Retina (tissue), 1 donor: ENCODE measurements around the gene ADAMTS6.

Experiments
- DNase-seq: peaks from one replicate; pipeline ENCODE4 v3.0.0-alpha.2; 2016

Gene ADAMTS6

GRCh38 chr5:65268525-65268924 is 213.2 kb downstream of the ADAMTS6 start:
- no peak for DNase-seq

GRCh38 chr5:65264420-65264819 is 217.3 kb downstream of the ADAMTS6 start:
- no peak for DNase-seq

GRCh38 chr5:65263321-65263720 is 218.4 kb downstream of the ADAMTS6 start:
- peak; percentile 6 for DNase-seq

GRCh38 chr5:65262649-65263059 is 219.1 kb downstream of the ADAMTS6 start:
- peak; percentile 79 for DNase-seq

- DNase-seq, result peak; percentile 79
Observed at GRCh38 chr5:65262096-65262495, 219.6 kb downstream of the ADAMTS6 start.

- no peak for DNase-seq
Observed at GRCh38 chr5:65261499-65261898, 220.2 kb downstream of the ADAMTS6 start.

GRCh38 chr5:65255294-65255693 is 226.4 kb downstream of the ADAMTS6 start:
- no peak for DNase-seq

GRCh38 chr5:65252977-65253376 is 228.7 kb downstream of the ADAMTS6 start:
- DNase-seq, result no peak

- no peak for DNase-seq
Observed at GRCh38 chr5:65248896-65249295, 232.8 kb downstream of the ADAMTS6 start.

GRCh38 chr5:65247594-65247993 is 234.1 kb downstream of the ADAMTS6 start:
- no peak for DNase-seq

GRCh38 chr5:65246741-65247140 is 235.0 kb downstream of the ADAMTS6 start:
- DNase-seq, result no peak

- no peak for DNase-seq
Observed at GRCh38 chr5:65244031-65244430, 237.7 kb downstream of the ADAMTS6 start.

- DNase-seq, result no peak
Observed at GRCh38 chr5:65243161-65243560, 238.6 kb downstream of the ADAMTS6 start.

GRCh38 chr5:65229841-65230240 is 251.9 kb downstream of the ADAMTS6 start:
- no peak for DNase-seq

- peak; percentile 3 for DNase-seq
Observed at GRCh38 chr5:65213921-65214525, 267.7 kb downstream of the ADAMTS6 start.

- no peak for DNase-seq
Observed at GRCh38 chr5:65209341-65209740, 272.4 kb downstream of the ADAMTS6 start.

GRCh38 chr5:65204966-65205365 is 276.8 kb downstream of the ADAMTS6 start:
- no peak for DNase-seq

- DNase-seq, result no peak
Observed at GRCh38 chr5:65203746-65204145, 278.0 kb downstream of the ADAMTS6 start.

GRCh38 chr5:65199993-65200675 is 281.6 kb downstream of the ADAMTS6 start:
- DNase-seq, result no peak

- DNase-seq, result no peak
Observed at GRCh38 chr5:65198456-65199120, 283.1 kb downstream of the ADAMTS6 start.

- DNase-seq, result no peak
Observed at GRCh38 chr5:65197531-65198455, 283.9 kb downstream of the ADAMTS6 start.

GRCh38 chr5:65194871-65195270 is 286.8 kb downstream of the ADAMTS6 start:
- DNase-seq, result no peak

GRCh38 chr5:65192331-65192730 is 289.4 kb downstream of the ADAMTS6 start:
- no peak for DNase-seq
